Gastroesophageal sphincter (tissue), 3 donors: Measurements from ENCODE around the gene ANKRD36B.
A peak's percentile ranks its signal among the peaks of the same experiment; 100 is the strongest.

Experiments used
- CTCF ChIP-seq, 4 experiments: fragments of 200-600 bp in 2 of 4; fragments of 450-650 bp in 2 of 4; sonication (generic) in 1 of 4; IDR thresholded peaks; one replicate each; pipeline ENCODE4 v1.5.1; 2017 to 2019; ENCODE audit warnings: antibody characterized with exemption in 4 of 4, mild to moderate bottlenecking in 2 of 4, moderate library complexity in 2 of 4
- POLR2AphosphoS5 ChIP-seq: sonication (generic); formaldehyde crosslinking; IDR thresholded peaks from one replicate; pipeline ENCODE4 v1.6.1; 2017; ENCODE audit warnings: antibody characterized with exemption

GRCh38 chr2:97590515-97591394 lies 1.1 kb upstream of the ANKRD36B start:
- TF ChIP-seq POLR2AphosphoS5 (peak; percentile 17), CTCF (IDR thresholded peaks at IDR 0.05) (peak; percentile 87 to 100 (median 98))
